ENCODE data around the gene ANKMY1. TPM values are rescaled to one million over a fixed set of nuclear protein-coding genes. Genes with fewer than 3 reads are reported as not detected.

ANKMY1 gene
- total RNA-seq, 1 donor: 5.2 TPM

Small RNAs within 50 kb of the gene (small RNA-seq; reads per million reads assigned to genes)
- gene MIR149: 33.8 reads per million, percentile 95 among the genes with 10 or more reads in this experiment

Other genes with a start within 250 kb of the ANKMY1 start
- gene GPC1, start 122.3 kb downstream of the ANKMY1 start, total RNA-seq: 88.9 and 106 TPM in 2 replicates
- gene DUSP28, start 2.4 kb upstream of the ANKMY1 start, total RNA-seq: 3.5 and 4.5 TPM in 2 replicates
- 9.5 and 15.5 TPM in 2 replicates for gene RNPEPL1, start 10.5 kb upstream of the ANKMY1 start, total RNA-seq
- 20.3 and 22.5 TPM in 2 replicates for gene CAPN10, start 28.7 kb upstream of the ANKMY1 start, total RNA-seq
- 0.32 and 0.43 TPM in 2 replicates for gene GPR35, start 67.5 kb upstream of the ANKMY1 start, total RNA-seq
- not detected in 2 replicates for gene AQP12B, start 124.9 kb upstream of the ANKMY1 start, total RNA-seq
- gene AQP12A, start 133.9 kb upstream of the ANKMY1 start, total RNA-seq: not detected in 2 replicates